OCI-LY3 (cell line): ENCODE measurements around the gene TMEM168.

ENCODE experiments used
- EZH2phosphoT487 ChIP-seq: fragments of 200-600 bp; shearing (Covaris generic); IDR thresholded peaks from 2 replicates; pipeline ENCODE4 v1.6.1; 2018; ENCODE audit warnings: antibody characterized with exemption, mixed run types, low read depth
- TF ChIP-seq, protein P1 (sequence below): fragments of 200-600, 300-600 bp; sonication (generic); IDR thresholded peaks from 2 replicates; pipeline ENCODE4 v1.5.1; 2014; ENCODE audit warnings: antibody characterized with exemption, low read length, low read depth

DNA sequence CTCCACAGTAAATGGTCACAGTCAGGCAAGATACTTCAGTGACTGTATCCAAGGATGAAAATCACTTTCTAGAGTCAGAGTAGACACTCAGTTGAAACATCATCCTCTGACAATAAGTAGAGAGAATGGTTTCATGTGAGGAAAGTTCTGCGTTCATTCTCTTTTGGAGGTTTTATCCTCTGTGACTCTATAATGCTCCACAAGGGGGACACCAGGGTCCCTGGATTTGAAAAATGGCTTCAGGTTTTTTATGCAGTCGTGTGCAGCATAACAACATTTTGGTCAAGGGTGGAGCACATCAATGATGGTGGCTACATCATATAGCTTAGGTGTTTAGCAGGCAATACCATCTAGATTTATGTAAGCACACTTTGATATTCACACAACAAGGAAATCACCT, 40.4 kb downstream of the TMEM168 start:
- TF ChIP-seq, protein P1, sequence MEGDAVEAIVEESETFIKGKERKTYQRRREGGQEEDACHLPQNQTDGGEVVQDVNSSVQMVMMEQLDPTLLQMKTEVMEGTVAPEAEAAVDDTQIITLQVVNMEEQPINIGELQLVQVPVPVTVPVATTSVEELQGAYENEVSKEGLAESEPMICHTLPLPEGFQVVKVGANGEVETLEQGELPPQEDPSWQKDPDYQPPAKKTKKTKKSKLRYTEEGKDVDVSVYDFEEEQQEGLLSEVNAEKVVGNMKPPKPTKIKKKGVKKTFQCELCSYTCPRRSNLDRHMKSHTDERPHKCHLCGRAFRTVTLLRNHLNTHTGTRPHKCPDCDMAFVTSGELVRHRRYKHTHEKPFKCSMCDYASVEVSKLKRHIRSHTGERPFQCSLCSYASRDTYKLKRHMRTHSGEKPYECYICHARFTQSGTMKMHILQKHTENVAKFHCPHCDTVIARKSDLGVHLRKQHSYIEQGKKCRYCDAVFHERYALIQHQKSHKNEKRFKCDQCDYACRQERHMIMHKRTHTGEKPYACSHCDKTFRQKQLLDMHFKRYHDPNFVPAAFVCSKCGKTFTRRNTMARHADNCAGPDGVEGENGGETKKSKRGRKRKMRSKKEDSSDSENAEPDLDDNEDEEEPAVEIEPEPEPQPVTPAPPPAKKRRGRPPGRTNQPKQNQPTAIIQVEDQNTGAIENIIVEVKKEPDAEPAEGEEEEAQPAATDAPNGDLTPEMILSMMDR: no peak
- TF ChIP-seq EZH2phosphoT487: no peak
